HL-60/S4 treated with phorbol 12-myristate 13-acetate at 8.2 ng/mL for 4 days and 3 days (cell line): ENCODE measurements around the gene ABCC11.
"Not testable (repeated sequence)": the region's sequence is repeated elsewhere in the genome, so short reads cannot be mapped to it uniquely, and the experiment has no call there.

Experiments
- in situ Hi-C: fragments of 300-500 bp; cut with MboI; formaldehyde crosslinking; loops from 2 replicates; pipeline ENCODE4 v1.15.0; 2022; ENCODE audit warnings: low sequenced_read_pairs

The ABCC11 gene

GRCh38 chr16:48206594-48207242 lies 40.6 kb downstream of the ABCC11 start:
- in situ Hi-C loops, result no loop called here

GRCh38 chr16:48204825-48205151 lies 42.6 kb downstream of the ABCC11 start:
- in situ Hi-C loops, result no loop called here

- in situ Hi-C loops, result no loop called here
Observed at GRCh38 chr16:48203974-48204824, 43.1 kb downstream of the ABCC11 start.

- in situ Hi-C loops, result no loop called here
Observed at GRCh38 chr16:48201515-48202201, 45.7 kb downstream of the ABCC11 start.

- in situ Hi-C loops, result no loop called here
Observed at GRCh38 chr16:48197294-48197693, 50.0 kb downstream of the ABCC11 start.

GRCh38 chr16:48194828-48195556 lies 52.3 kb downstream of the ABCC11 start:
- in situ Hi-C loops, result no loop called here

- in situ Hi-C loops, result no loop called here
Observed at GRCh38 chr16:48193846-48194245, 53.5 kb downstream of the ABCC11 start.

GRCh38 chr16:48188449-48189102 lies 58.8 kb downstream of the ABCC11 start:
- in situ Hi-C loops, result no loop called here

- in situ Hi-C loops, result no loop called here
Observed at GRCh38 chr16:48187779-48188178, 59.6 kb downstream of the ABCC11 start.

GRCh38 chr16:48184681-48185080 lies 62.7 kb downstream of the ABCC11 start:
- in situ Hi-C loops, result no loop called here

- in situ Hi-C loops, result no loop called here
Observed at GRCh38 chr16:48182979-48183537, 64.3 kb downstream of the ABCC11 start.

GRCh38 chr16:48181746-48182520 lies 65.4 kb downstream of the ABCC11 start:
- in situ Hi-C loops, result not testable (repeated sequence)

GRCh38 chr16:48180868-48181480 lies 66.4 kb downstream of the ABCC11 start:
- in situ Hi-C loops, result no loop called here

- in situ Hi-C loops, result no loop called here
Observed at GRCh38 chr16:48176635-48177408, 70.5 kb downstream of the ABCC11 start.

GRCh38 chr16:48173889-48174288 lies 73.5 kb downstream of the ABCC11 start:
- in situ Hi-C loops, result loop anchor here (25.0 kb wide), 1 partner anchor 1037 kb away; the partner anchor contains the start of gene NETO2

GRCh38 chr16:48172682-48173081 lies 74.7 kb downstream of the ABCC11 start:
- in situ Hi-C loops, result loop anchor here (25.0 kb wide), 1 partner anchor 1035 kb away; the partner anchor contains the start of gene NETO2

- in situ Hi-C loops, result loop anchor here (10.0 to 25.0 kb wide), 2 partner anchors 1033 to 1225 kb away; partner anchors contain the start of gene NETO2
Observed at GRCh38 chr16:48169896-48170295, 77.4 kb downstream of the ABCC11 start.

GRCh38 chr16:48168075-48168474 lies 79.3 kb downstream of the ABCC11 start:
- in situ Hi-C loops, result loop anchor here (10.0 to 25.0 kb wide), 2 partner anchors 1031 to 1223 kb away; partner anchors contain the start of gene NETO2
